ENCODE data around the gene PTP4A2. TPM values are rescaled to one million over a fixed set of nuclear protein-coding genes. Genes with fewer than 3 reads are reported as not detected.
A peak's percentile ranks its signal among the peaks of the same experiment; 100 is the strongest.

Gene PTP4A2
- total RNA-seq, 3 donors from 2014 or later = 225 to 271 (median 252) TPM

GRCh38 chr1:31905681-31906080 lies 32.5 kb downstream of the PTP4A2 start:
- H3K27ac ChIP-seq = no peak overlapping the region
- no peak overlapping the region for H3K4me3 ChIP-seq
- intact Hi-C loops (cut with DNase I; ENCODE audit: low total_unique reads) = no loop called here
- no peaks in the 10 kb centered on the region for H3K9me3 ChIP-seq
- H3K36me3 ChIP-seq = no peaks in the 10 kb centered on the region
- no peaks in the 10 kb centered on the region for H3K4me1 ChIP-seq
- H3K27me3 ChIP-seq = no peaks in the 10 kb centered on the region
- TF ChIP-seq POLR2AphosphoS5 (IDR thresholded peaks at IDR 0.05) = no peak
- TF ChIP-seq, protein P1, sequence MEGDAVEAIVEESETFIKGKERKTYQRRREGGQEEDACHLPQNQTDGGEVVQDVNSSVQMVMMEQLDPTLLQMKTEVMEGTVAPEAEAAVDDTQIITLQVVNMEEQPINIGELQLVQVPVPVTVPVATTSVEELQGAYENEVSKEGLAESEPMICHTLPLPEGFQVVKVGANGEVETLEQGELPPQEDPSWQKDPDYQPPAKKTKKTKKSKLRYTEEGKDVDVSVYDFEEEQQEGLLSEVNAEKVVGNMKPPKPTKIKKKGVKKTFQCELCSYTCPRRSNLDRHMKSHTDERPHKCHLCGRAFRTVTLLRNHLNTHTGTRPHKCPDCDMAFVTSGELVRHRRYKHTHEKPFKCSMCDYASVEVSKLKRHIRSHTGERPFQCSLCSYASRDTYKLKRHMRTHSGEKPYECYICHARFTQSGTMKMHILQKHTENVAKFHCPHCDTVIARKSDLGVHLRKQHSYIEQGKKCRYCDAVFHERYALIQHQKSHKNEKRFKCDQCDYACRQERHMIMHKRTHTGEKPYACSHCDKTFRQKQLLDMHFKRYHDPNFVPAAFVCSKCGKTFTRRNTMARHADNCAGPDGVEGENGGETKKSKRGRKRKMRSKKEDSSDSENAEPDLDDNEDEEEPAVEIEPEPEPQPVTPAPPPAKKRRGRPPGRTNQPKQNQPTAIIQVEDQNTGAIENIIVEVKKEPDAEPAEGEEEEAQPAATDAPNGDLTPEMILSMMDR (IDR thresholded peaks at IDR 0.05) = no peak
- no peak for TF ChIP-seq POLR2A (IDR thresholded peaks at IDR 0.05)
- no peak for DNase-seq (ENCODE audit: low spot score in 2 of 2)

- no peak for DNase-seq (ENCODE audit: low spot score in 2 of 2)
- H3K4me1 ChIP-seq = no peaks in the 10 kb centered on the region
- intact Hi-C loops (cut with DNase I; ENCODE audit: low total_unique reads) = no loop called here
- no peak overlapping the region for H3K27ac ChIP-seq
- no peak overlapping the region for H3K4me3 ChIP-seq
- no peaks in the 10 kb centered on the region for H3K9me3 ChIP-seq
- H3K27me3 ChIP-seq = no peaks in the 10 kb centered on the region
- H3K36me3 ChIP-seq = no peaks in the 10 kb centered on the region
- TF ChIP-seq, protein P1 (IDR thresholded peaks at IDR 0.05) = no peak
- TF ChIP-seq POLR2A (IDR thresholded peaks at IDR 0.05) = no peak
- TF ChIP-seq POLR2AphosphoS5 (IDR thresholded peaks at IDR 0.05) = no peak
Measured at GRCh38 chr1:31905093-31905509, 33.1 kb downstream of the PTP4A2 start.

DNA sequence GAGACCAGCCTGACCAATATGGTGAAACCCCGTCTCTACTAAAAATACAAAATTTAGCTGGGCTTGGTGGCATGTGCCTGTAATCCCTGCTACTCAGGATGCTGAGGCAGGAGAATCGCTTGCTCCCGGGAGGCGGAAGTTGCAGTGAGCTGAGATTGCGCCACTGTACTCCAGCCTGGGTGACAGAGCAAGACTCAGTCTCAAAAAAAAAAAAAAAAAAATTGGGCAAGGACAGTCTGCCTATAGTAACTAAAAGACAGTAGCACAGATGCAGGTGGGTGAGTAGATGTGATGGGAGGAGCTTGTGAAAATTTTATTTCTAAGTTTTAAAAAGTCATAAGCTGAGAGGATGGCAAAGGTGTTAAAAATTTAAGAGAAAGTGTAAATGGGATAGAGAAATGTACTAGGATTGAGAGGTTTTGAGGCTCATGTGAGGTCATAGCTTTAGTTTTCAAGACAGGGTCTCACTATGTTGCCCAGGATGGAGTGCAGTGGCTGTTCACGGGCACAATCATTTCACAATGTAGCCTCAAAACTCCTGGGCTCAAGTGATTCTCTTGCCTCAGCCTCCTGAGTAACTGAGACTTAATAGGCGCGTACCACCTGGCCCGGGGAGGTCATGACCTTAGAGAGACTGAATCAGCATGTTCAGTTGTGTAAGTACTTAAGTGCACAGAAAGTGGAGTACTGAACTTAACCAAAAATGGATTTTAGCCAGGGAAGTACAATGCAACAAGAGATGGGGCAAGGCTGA lies 33.7 kb downstream of the PTP4A2 start:
- Histone ChIP-seq H3K27me3 (no peaks in the 10 kb centered on the region), H3K4me1 (no peaks in the 10 kb centered on the region), H3K4me3 (no peak overlapping the region), H3K36me3 (no peaks in the 10 kb centered on the region), H3K27ac (peak overlapping the region in 1 of 2 donors; percentile 23), H3K9me3 (no peaks in the 10 kb centered on the region)
- TF ChIP-seq, protein P1 (IDR thresholded peaks at IDR 0.05) = no peak
- no peak for TF ChIP-seq POLR2A (IDR thresholded peaks at IDR 0.05)
- TF ChIP-seq POLR2AphosphoS5 (IDR thresholded peaks at IDR 0.05) = no peak
- DNase-seq (ENCODE audit: low spot score in 2 of 2) = no peak
- intact Hi-C loops (cut with DNase I; ENCODE audit: low total_unique reads) = no loop called here

DNA sequence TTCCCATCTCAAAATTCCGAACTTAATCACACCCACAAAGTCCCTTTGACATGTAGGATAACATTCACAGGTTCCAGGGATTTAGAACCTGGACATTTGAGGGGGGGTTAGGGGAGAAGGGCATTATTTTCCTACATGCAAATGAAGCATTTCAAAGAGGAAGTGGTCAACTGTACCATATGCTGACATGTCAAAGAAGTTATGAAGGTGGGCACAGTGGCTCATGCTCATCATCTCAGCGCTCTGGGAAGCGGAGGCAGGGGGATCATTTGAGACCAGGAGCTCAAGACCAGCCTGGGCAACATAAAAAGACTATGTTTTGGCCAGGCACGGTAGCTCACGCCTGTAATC lies 35.7 kb downstream of the PTP4A2 start:
- TF ChIP-seq POLR2A (IDR thresholded peaks at IDR 0.05) = no peak
- no peak for TF ChIP-seq POLR2AphosphoS5 (IDR thresholded peaks at IDR 0.05)
- TF ChIP-seq, protein P1 (IDR thresholded peaks at IDR 0.05) = no peak
- H3K36me3 ChIP-seq = no peaks in the 10 kb centered on the region
- H3K9me3 ChIP-seq = no peaks in the 10 kb centered on the region
- peaks cover 0 to 4% of the 10 kb centered on the region in 2 donors for H3K4me1 ChIP-seq
- no peak for DNase-seq (ENCODE audit: low spot score in 2 of 2)
- no peak overlapping the region for H3K27ac ChIP-seq
- H3K27me3 ChIP-seq = no peaks in the 10 kb centered on the region
- H3K4me3 ChIP-seq = no peak overlapping the region
- intact Hi-C loops (cut with DNase I; ENCODE audit: low total_unique reads) = no loop called here

DNA sequence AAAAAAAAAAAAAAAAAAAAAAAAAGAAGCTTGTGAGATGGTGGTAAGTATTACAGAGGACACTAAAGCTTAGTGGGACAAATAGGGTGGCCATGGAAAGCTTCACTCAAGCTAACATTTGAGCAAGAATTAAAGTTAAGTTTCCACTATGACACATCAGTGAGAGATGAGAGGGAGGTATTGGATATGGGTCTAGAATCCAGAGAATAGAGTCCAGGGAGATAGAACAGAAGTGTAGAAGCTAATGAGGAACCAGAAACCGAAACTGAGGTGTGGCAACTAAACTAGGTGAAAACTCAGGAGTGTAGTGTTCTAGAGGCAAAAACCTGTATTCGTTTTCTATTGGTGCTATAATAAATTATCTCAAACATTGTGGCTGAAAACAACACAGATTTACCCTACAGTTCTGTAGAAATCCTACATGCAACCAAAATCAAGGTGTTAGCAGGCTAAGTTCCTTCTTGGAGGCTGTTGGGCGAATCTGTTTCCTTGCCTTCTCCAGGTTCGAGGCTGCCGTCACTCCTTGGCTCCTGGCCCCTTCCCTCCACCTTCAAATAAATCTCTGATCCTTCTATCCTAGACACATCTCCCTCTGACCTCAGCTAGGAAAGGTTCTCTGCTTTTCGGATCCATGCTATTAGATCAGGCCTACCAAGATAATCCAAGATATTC lies 36.2 kb downstream of the PTP4A2 start:
- Histone ChIP-seq H3K4me3 (no peak overlapping the region), H3K27me3 (no peaks in the 10 kb centered on the region), H3K4me1 (peaks cover 0 to 8% of the 10 kb centered on the region in 2 donors), H3K9me3 (no peaks in the 10 kb centered on the region), H3K36me3 (no peaks in the 10 kb centered on the region), H3K27ac (no peak overlapping the region)
- intact Hi-C loops (cut with DNase I; ENCODE audit: low total_unique reads) = no loop called here
- DNase-seq (ENCODE audit: low spot score in 2 of 2) = no peak
- TF ChIP-seq, protein P1 (IDR thresholded peaks at IDR 0.05) = no peak

Measured in breast epithelium (tissue), 4 donors.